T-cell (primary cell): ENCODE measurements around the gene RTN4RL1. TPM values are rescaled to one million over a fixed set of nuclear protein-coding genes. Genes with fewer than 3 reads are reported as not detected.
"Not testable (repeated sequence)": the region's sequence is repeated elsewhere in the genome, so short reads cannot be mapped to it uniquely, and the experiment has no call there.

Experiments used
- ATAC-seq, 4 experiments: fragments of 200-7000 bp in 3 of 4; fragments of 150-1000 bp in 1 of 4; cut with Tn5 transposase; replicated peaks in 1 of 4; 1 replicate in 3 of 4; 2 replicates in 1 of 4; pipeline ENCODE4 v1.10.0; 2021; ENCODE audit warnings: moderate library complexity in 3 of 4, mild to moderate bottlenecking in 2 of 4, moderate number of reproducible peaks in 1 of 4
- CTCF ChIA-PET, 2 donors: fragments of 300-600 bp; sonication (Branson Sonifier 250); formaldehyde crosslinking; loops; one replicate each; lab custom pipeline; 2022; ENCODE audit warnings: antibody characterized with exemption in 2 of 2; lab: Charles Lee
- POLR2A ChIA-PET, 2 donors: fragments of 300-600 bp; sonication (Branson Sonifier 250); formaldehyde crosslinking; loops; one replicate each; lab custom pipeline; 2022; ENCODE audit warnings: antibody characterized with exemption in 2 of 2; lab: Charles Lee
- DNase-seq, 35 experiments: peaks; one replicate each; pipeline versions ENCODE4 v3.0.0 to v3.0.0-alpha.2; 2013 to 2023
- H3K27ac ChIP-seq: one replicate; pipeline ENCODE4 v1.5.1; 2013; ENCODE audit warnings: low read length
- H3K27me3 ChIP-seq, 2 experiments: replicated peaks in 1 of 2; 1 replicate in 1 of 2; 2 replicates in 1 of 2; pipeline versions ENCODE4 v1.6.1 to v1.7.0; 2013; ENCODE audit warnings: low read length in 1 of 2, mixed read lengths in 1 of 2; ENCODE audit not compliant: control insufficient read depth in 2 of 2, insufficient read depth in 2 of 2; ENCODE audit errors: extremely low read depth in 1 of 2
- H3K36me3 ChIP-seq, 2 donors: 1 replicate in 1 of 2; 2 replicates in 1 of 2; pipeline versions ENCODE4 v1.6.1 to v1.7.0; 2013; ENCODE audit warnings: low read length in 1 of 2; ENCODE audit not compliant: control insufficient read depth in 2 of 2, insufficient read depth in 1 of 2; ENCODE audit errors: extremely low read depth in 1 of 2
- H3K4me1 ChIP-seq, 2 experiments: 1 replicate in 1 of 2; 2 replicates in 1 of 2; pipeline versions ENCODE4 v1.6.1 to v1.7.0; 2013; ENCODE audit warnings: low read length in 2 of 2, mixed read lengths in 1 of 2; ENCODE audit not compliant: insufficient read depth in 2 of 2, control insufficient read depth in 1 of 2; ENCODE audit errors: extremely low read depth in 1 of 2
- H3K4me3 ChIP-seq, 2 donors: 1 replicate in 1 of 2; 2 replicates in 1 of 2; pipeline versions ENCODE4 v1.5.1 to v1.7.0; 2013; ENCODE audit warnings: mild to moderate bottlenecking in 2 of 2, low read length in 1 of 2, moderate library complexity in 1 of 2; ENCODE audit not compliant: control insufficient read depth in 1 of 2; ENCODE audit errors: extremely low read depth in 1 of 2
- H3K9me3 ChIP-seq: 2 replicates; pipeline ENCODE4 v1.7.0; 2013
- H3K27ac Mint-ChIP-seq, 2 donors: one replicate each; pipeline ENCODE4 v1.8.0; 2020 to 2021; ENCODE audit warnings: mild to moderate bottlenecking in 2 of 2, mixed read lengths in 2 of 2
- H3K27me3 Mint-ChIP-seq, 2 donors: one replicate each; pipeline ENCODE4 v1.8.0; 2021 to 2022; ENCODE audit warnings: mixed read lengths in 2 of 2
- H3K36me3 Mint-ChIP-seq: one replicate; pipeline ENCODE4 v1.8.0; 2021; ENCODE audit warnings: mixed read lengths
- H3K4me1 Mint-ChIP-seq, 3 donors: one replicate each; pipeline ENCODE4 v1.8.0; 2020 to 2022; ENCODE audit warnings: mixed read lengths in 3 of 3, mild to moderate bottlenecking in 1 of 3
- H3K4me3 Mint-ChIP-seq, 3 donors: one replicate each; pipeline ENCODE4 v1.8.0; 2020 to 2022; ENCODE audit warnings: mild to moderate bottlenecking in 3 of 3, mixed read lengths in 3 of 3, moderate library complexity in 3 of 3
- H3K9me3 Mint-ChIP-seq, 3 donors: one replicate each; pipeline ENCODE4 v1.8.0; 2020 to 2022; ENCODE audit warnings: mixed read lengths in 3 of 3
- WGBS: methylation state at CpG from one replicate; pipeline ENCODE4 v1.1.5; 2013; ENCODE audit warnings: missing lambda C conversion rate; ENCODE audit not compliant: insufficient coverage; 5-methylcytosine and 5-hydroxymethylcytosine counted together
- total RNA-seq, 35 experiments: library from RNA in 6 of 35; stranded (reverse) in 6 of 35; fragments of 120-200 nt in 1 of 35; gene quantifications; one replicate each; pipeline versions ENCODE4 v1.2.1 to v1.2.4 and lab custom pipeline; 2013 to 2026

The RTN4RL1 gene
- total RNA-seq, 5 donors from 2014 or later (not counting 1 experiment from before 2014, with no cell fraction given): 0.43 to 1.1 (median 0.63) TPM

- CTCF ChIA-PET: no interaction called here
- Mint-ChIP-seq H3K27me3 (peaks cover 15 to 24% of the 10 kb centered on the region in 2 donors), H3K4me3 (no peak overlapping the region), H3K9me3 (no peaks in the 10 kb centered on the region), H3K27ac (no peak overlapping the region), H3K36me3 (no peaks in the 10 kb centered on the region), H3K4me1 (peaks cover 12 to 14% (median 13%) of the 10 kb centered on the region in 3 donors)
- 80% methylated on average over 24 of the region's 24 CpGs for WGBS
- H3K27ac ChIP-seq: no peak overlapping the region
- no peaks in the 10 kb centered on the region for H3K9me3 ChIP-seq
- no peak overlapping the region for H3K4me3 ChIP-seq
- H3K27me3 ChIP-seq: peaks cover 0 to 86% of the 10 kb centered on the region in 2 experiments
- no peak for ATAC-seq
- H3K36me3 ChIP-seq: no peaks in the 10 kb centered on the region
- no peak for DNase-seq
- peaks cover 6 to 18% of the 10 kb centered on the region in 2 experiments for H3K4me1 ChIP-seq
- POLR2A ChIA-PET: no interaction called here
Measured at GRCh38 chr17:2018716-2019510, 6.2 kb downstream of the RTN4RL1 start.

- Mint-ChIP-seq H3K4me1 (peaks cover under 1 to 5% (median 2%) of the 10 kb centered on the region in 3 donors), H3K27me3 (peaks cover 17 to 26% of the 10 kb centered on the region in 2 donors), H3K27ac (no peak overlapping the region), H3K36me3 (no peaks in the 10 kb centered on the region), H3K4me3 (no peak overlapping the region), H3K9me3 (no peaks in the 10 kb centered on the region)
- H3K27ac ChIP-seq: no peak overlapping the region
- CTCF ChIA-PET: no interaction called here
- no peak for ATAC-seq
- POLR2A ChIA-PET: no interaction called here
- no peaks in the 10 kb centered on the region for H3K9me3 ChIP-seq
- H3K36me3 ChIP-seq: no peaks in the 10 kb centered on the region
- H3K27me3 ChIP-seq: peaks cover 0 to 78% of the 10 kb centered on the region in 2 experiments
- no peak for DNase-seq
- no peak overlapping the region for H3K4me3 ChIP-seq
- 80% methylated on average over 16 of the region's 19 CpGs for WGBS
- H3K4me1 ChIP-seq: peaks cover 0 to 3% of the 10 kb centered on the region in 2 experiments
Measured at GRCh38 chr17:2017274-2017941, 7.7 kb downstream of the RTN4RL1 start.

GRCh38 chr17:2016494-2016893, 8.6 kb downstream of the RTN4RL1 start:
- ChIA-PET CTCF (no interaction called here), POLR2A (no interaction called here)
- H3K4me3 Mint-ChIP-seq: no peak overlapping the region

GRCh38 chr17:2015314-2015713, 9.8 kb downstream of the RTN4RL1 start:
- peaks cover 16 to 28% of the 10 kb centered on the region in 2 donors for H3K27me3 Mint-ChIP-seq
- H3K27me3 ChIP-seq: peaks cover 0 to 69% of the 10 kb centered on the region in 2 experiments
- H3K4me3 ChIP-seq: no peak overlapping the region
- no peak overlapping the region for H3K4me3 Mint-ChIP-seq
- H3K27ac ChIP-seq: no peak overlapping the region
- ChIA-PET POLR2A (no interaction called here), CTCF (no interaction called here)
- no peak overlapping the region for H3K27ac Mint-ChIP-seq
- no peaks in the 10 kb centered on the region for H3K36me3 Mint-ChIP-seq
- no peaks in the 10 kb centered on the region for H3K4me1 Mint-ChIP-seq
- H3K9me3 ChIP-seq: no peaks in the 10 kb centered on the region
- DNase-seq (no peak), ATAC-seq (no peak)
- no peaks in the 10 kb centered on the region for H3K36me3 ChIP-seq
- no peaks in the 10 kb centered on the region for H3K9me3 Mint-ChIP-seq
- no peaks in the 10 kb centered on the region for H3K4me1 ChIP-seq
- WGBS: 81% methylated on average over 10 of the region's 14 CpGs

More at GRCh38 chr17:2016494-2016893, 8.6 kb downstream of the RTN4RL1 start:
- no peak for DNase-seq
- no peak for ATAC-seq
- Histone ChIP-seq H3K9me3 (no peaks in the 10 kb centered on the region), H3K27me3 (peaks cover 0 to 73% of the 10 kb centered on the region in 2 experiments), H3K36me3 (no peaks in the 10 kb centered on the region), H3K4me3 (no peak overlapping the region), H3K4me1 (no peaks in the 10 kb centered on the region), H3K27ac (no peak overlapping the region)
- peaks cover 18 to 28% of the 10 kb centered on the region in 2 donors for H3K27me3 Mint-ChIP-seq
- WGBS: 90% methylated on average over 19 of the region's 20 CpGs
- H3K9me3 Mint-ChIP-seq: no peaks in the 10 kb centered on the region
- no peaks in the 10 kb centered on the region for H3K36me3 Mint-ChIP-seq
- no peak overlapping the region for H3K27ac Mint-ChIP-seq
- peaks cover 0 to 3% (median 0%) of the 10 kb centered on the region in 3 donors for H3K4me1 Mint-ChIP-seq

- no peak overlapping the region for H3K4me3 ChIP-seq
- Mint-ChIP-seq H3K4me1 (no peaks in the 10 kb centered on the region), H3K27me3 (peaks cover 10 to 19% of the 10 kb centered on the region in 2 donors), H3K27ac (no peak overlapping the region), H3K9me3 (no peaks in the 10 kb centered on the region), H3K36me3 (no peaks in the 10 kb centered on the region), H3K4me3 (no peak overlapping the region)
- POLR2A ChIA-PET: interaction anchor here in 1 of 2 donors (0.5 kb wide), 1 partner anchor 11 kb away, joined by 4 read pairs; the partner anchor contains the start of gene RTN4RL1
- no peak for ATAC-seq
- no peaks in the 10 kb centered on the region for H3K9me3 ChIP-seq
- no peak for DNase-seq
- no peaks in the 10 kb centered on the region for H3K4me1 ChIP-seq
- H3K27me3 ChIP-seq: peaks cover 0 to 56% of the 10 kb centered on the region in 2 experiments
- CTCF ChIA-PET: no interaction called here
- no peak overlapping the region for H3K27ac ChIP-seq
- WGBS: 80% methylated on average over 1 of the region's 1 CpG
- no peaks in the 10 kb centered on the region for H3K36me3 ChIP-seq
Measured at GRCh38 chr17:2013994-2014317, 11.2 kb downstream of the RTN4RL1 start.

- H3K36me3 Mint-ChIP-seq, ATAC-seq, H3K4me1 ChIP-seq, H3K27ac Mint-ChIP-seq, H3K4me1 Mint-ChIP-seq, H3K36me3 ChIP-seq, H3K27ac ChIP-seq, H3K4me3 ChIP-seq, H3K9me3 ChIP-seq, H3K9me3 Mint-ChIP-seq, CTCF ChIA-PET, H3K4me3 Mint-ChIP-seq, DNase-seq: not testable (repeated sequence)
- H3K27me3 Mint-ChIP-seq: peaks cover 9 to 18% of the 10 kb centered on the region in 2 donors
- POLR2A ChIA-PET: interaction anchor here in 1 of 2 donors (0.5 kb wide), 1 partner anchor 12 kb away, joined by 4 read pairs; the partner anchor contains the start of gene RTN4RL1
- H3K27me3 ChIP-seq: peaks cover 0 to 51% of the 10 kb centered on the region in 2 experiments
- WGBS: 100% methylated on average over 4 of the region's 6 CpGs
Measured at GRCh38 chr17:2013220-2013993, 11.7 kb downstream of the RTN4RL1 start.
